ENCODE measurements around the gene HIC1.

- TF ChIP-seq CTCF (conservative IDR thresholded peaks at IDR 0.05) (no peak), ZFX (IDR thresholded peaks at IDR 0.05) (no peak)
Measured at GRCh38 chr17:2040942-2041560, 13.9 kb upstream of the HIC1 start.
